Mucosa of stomach (tissue), 1 donor: ENCODE data around the gene PPIL6.

Experiments used
- H3K27me3 ChIP-seq: one replicate; pipeline ENCODE4 v1.7.0; 2013; ENCODE audit warnings: mild to moderate bottlenecking, low read length; ENCODE audit not compliant: control insufficient read depth, insufficient read depth
- H3K36me3 ChIP-seq: one replicate; pipeline ENCODE4 v1.7.0; 2013; ENCODE audit warnings: low read length; ENCODE audit not compliant: control insufficient read depth, insufficient read depth
- H3K4me1 ChIP-seq: one replicate; pipeline ENCODE4 v1.7.0; 2013; ENCODE audit warnings: mild to moderate bottlenecking, low read length; ENCODE audit not compliant: control insufficient read depth, insufficient read depth
- H3K4me3 ChIP-seq: one replicate; pipeline ENCODE4 v1.7.0; 2013; ENCODE audit warnings: low read length
- H3K9ac ChIP-seq: one replicate; pipeline ENCODE4 v1.7.0; 2013; ENCODE audit warnings: mild to moderate bottlenecking, low read length, moderate library complexity
- H3K9me3 ChIP-seq: one replicate; pipeline ENCODE4 v1.7.0; 2013; ENCODE audit warnings: mild to moderate bottlenecking, low read length, moderate library complexity; ENCODE audit not compliant: control insufficient read depth
- donor health status: Pancreatic carcinoma.

PPIL6 gene

GRCh38 chr6:109440331-109441068 is at the start of gene PPIL6, which contains the start of gene SMPD2:
Gene PPIL6, minus strand, starts transcription at chr6:109440628. Its CDS starts 38 bp downstream, at chr6:109440590.
Gene SMPD2, plus strand, starts transcription at chr6:109440724. Its CDS starts 398 bp downstream, at chr6:109441122.
- H3K9me3 ChIP-seq, result no peaks in the 10 kb centered on the region
- H3K9ac ChIP-seq, result peak within 1 kb of the TSS; percentile 81
- H3K27me3 ChIP-seq, result no peaks in the 10 kb centered on the region
- H3K36me3 ChIP-seq, result no peaks in the 10 kb centered on the region
- H3K4me3 ChIP-seq, result peak within 1 kb of the TSS; percentile 54
- peaks cover 11% of the 10 kb centered on the region for H3K4me1 ChIP-seq

- Histone ChIP-seq H3K27me3 (no peaks in the 10 kb centered on the region), H3K36me3 (no peaks in the 10 kb centered on the region), H3K4me1 (no peaks in the 10 kb centered on the region), H3K9me3 (no peaks in the 10 kb centered on the region), H3K9ac (no peak overlapping the region), H3K4me3 (no peak overlapping the region)
Observed at GRCh38 chr6:109488001-109488400, 47.6 kb upstream of the PPIL6 start.

GRCh38 chr6:109486068-109486467 is 45.6 kb upstream of the PPIL6 start:
- H3K36me3 ChIP-seq, result no peaks in the 10 kb centered on the region
- H3K27me3 ChIP-seq, result no peaks in the 10 kb centered on the region
- peaks cover 12% of the 10 kb centered on the region for H3K4me1 ChIP-seq
- no peak overlapping the region for H3K4me3 ChIP-seq
- H3K9me3 ChIP-seq, result no peaks in the 10 kb centered on the region
- no peak overlapping the region for H3K9ac ChIP-seq

DNA sequence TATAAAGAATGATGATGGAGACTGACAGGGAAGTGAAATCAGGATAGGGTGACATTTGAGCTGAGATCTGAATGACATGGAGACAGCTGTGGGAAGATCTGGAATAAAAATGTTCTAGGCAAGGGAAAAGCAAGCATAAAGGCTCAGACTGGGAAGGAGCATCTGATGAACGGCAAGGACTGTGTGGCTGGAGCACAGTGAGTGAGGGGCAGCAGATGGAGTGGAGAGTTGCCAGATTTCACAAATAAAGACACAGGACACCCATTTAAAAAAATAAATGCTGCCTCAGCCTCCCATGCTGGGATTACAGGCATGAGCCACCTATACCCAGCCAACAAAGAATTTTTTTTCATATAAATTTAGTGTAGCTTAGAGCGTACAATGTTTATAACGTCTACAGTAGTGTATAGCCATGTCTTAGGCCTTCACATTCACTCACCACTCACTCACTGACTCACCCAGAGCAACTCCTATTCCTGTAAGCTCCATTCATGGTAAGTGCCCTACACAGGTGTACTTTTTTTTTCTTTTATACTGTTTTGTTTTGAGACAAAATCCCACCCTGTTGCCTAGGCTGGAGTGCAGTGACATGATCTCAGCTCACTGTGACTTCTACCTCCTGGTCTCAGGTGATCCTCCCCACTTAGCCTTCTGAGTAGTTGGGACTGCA is 45.0 kb upstream of the PPIL6 start:
- H3K9me3 ChIP-seq, result no peaks in the 10 kb centered on the region

GRCh38 chr6:109484122-109484521 is 43.7 kb upstream of the PPIL6 start:
- Histone ChIP-seq H3K9ac (no peak overlapping the region), H3K4me1 (peaks cover 25% of the 10 kb centered on the region), H3K4me3 (no peak overlapping the region), H3K27me3 (no peaks in the 10 kb centered on the region), H3K9me3 (no peaks in the 10 kb centered on the region), H3K36me3 (no peaks in the 10 kb centered on the region)

More for the DNA sequence above, 45.0 kb upstream of the PPIL6 start:
- Histone ChIP-seq H3K9ac (no peak overlapping the region), H3K27me3 (no peaks in the 10 kb centered on the region), H3K4me1 (peaks cover 19% of the 10 kb centered on the region), H3K4me3 (no peak overlapping the region), H3K36me3 (no peaks in the 10 kb centered on the region)

- Histone ChIP-seq H3K27me3 (no peaks in the 10 kb centered on the region), H3K9ac (no peak overlapping the region), H3K4me3 (no peak overlapping the region), H3K9me3 (no peaks in the 10 kb centered on the region), H3K36me3 (no peaks in the 10 kb centered on the region), H3K4me1 (peaks cover 27% of the 10 kb centered on the region)
Observed at GRCh38 chr6:109483735-109484057, 43.3 kb upstream of the PPIL6 start.

- peak within 1 kb of the TSS; percentile 54 for H3K9ac ChIP-seq
- peak within 1 kb of the TSS; percentile 48 for H3K4me3 ChIP-seq
- H3K27me3 ChIP-seq, result no peaks in the 10 kb centered on the region
- H3K36me3 ChIP-seq, result no peaks in the 10 kb centered on the region
- peaks cover 32% of the 10 kb centered on the region for H3K4me1 ChIP-seq
- no peaks in the 10 kb centered on the region for H3K9me3 ChIP-seq
Observed at GRCh38 chr6:109482905-109483734, 42.7 kb upstream of the PPIL6 start, which contains the start of gene ZBTB24. Gene ZBTB24, minus strand, starts transcription at chr6:109483219. Its CDS starts 1,193 bp downstream, at chr6:109482026.

- Histone ChIP-seq H3K9me3 (no peaks in the 10 kb centered on the region), H3K27me3 (no peaks in the 10 kb centered on the region), H3K36me3 (no peaks in the 10 kb centered on the region), H3K4me1 (peaks cover 39% of the 10 kb centered on the region), H3K4me3 (no peak overlapping the region), H3K9ac (no peak overlapping the region)
Observed at GRCh38 chr6:109480993-109481480, 40.6 kb upstream of the PPIL6 start.

DNA sequence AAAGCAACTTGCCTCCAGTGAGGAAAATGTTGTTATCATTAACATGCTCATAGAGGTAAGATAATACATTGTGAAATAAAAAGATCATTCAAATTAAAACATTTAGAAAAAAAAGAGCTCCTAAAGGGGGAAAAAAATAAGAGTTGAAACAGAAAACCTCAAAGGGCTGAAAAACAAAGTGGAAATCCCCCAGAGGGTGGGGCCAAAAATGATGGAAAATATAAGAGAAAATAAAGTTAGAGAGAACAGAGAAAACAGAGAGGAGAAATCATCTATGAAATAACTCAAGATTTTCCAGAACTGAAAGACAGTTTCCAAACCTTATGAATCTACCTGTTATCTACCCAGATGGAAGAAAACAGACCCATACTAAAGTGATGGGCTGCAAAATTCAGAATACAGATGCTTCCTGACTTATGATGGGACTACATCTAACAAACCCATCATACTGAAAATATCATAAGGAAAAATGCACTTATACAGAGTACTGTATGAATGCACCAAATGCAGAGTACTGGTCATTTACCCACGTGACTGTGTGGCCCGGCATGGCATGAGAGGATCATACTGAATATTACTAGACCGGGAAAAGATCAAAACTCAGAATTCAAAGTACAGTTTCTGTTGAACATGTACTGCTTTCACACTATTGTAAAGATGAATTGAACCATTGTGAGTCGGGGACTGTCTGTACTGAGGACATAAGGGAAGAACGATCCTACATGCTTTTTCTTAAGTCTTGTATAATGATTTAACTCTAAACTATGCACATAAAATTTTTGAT is 38.6 kb upstream of the PPIL6 start:
- Histone ChIP-seq H3K9ac (peak overlapping the region; percentile 22), H3K36me3 (no peaks in the 10 kb centered on the region), H3K9me3 (no peaks in the 10 kb centered on the region), H3K27me3 (no peaks in the 10 kb centered on the region), H3K4me3 (no peak overlapping the region), H3K4me1 (peaks cover 39% of the 10 kb centered on the region)

DNA sequence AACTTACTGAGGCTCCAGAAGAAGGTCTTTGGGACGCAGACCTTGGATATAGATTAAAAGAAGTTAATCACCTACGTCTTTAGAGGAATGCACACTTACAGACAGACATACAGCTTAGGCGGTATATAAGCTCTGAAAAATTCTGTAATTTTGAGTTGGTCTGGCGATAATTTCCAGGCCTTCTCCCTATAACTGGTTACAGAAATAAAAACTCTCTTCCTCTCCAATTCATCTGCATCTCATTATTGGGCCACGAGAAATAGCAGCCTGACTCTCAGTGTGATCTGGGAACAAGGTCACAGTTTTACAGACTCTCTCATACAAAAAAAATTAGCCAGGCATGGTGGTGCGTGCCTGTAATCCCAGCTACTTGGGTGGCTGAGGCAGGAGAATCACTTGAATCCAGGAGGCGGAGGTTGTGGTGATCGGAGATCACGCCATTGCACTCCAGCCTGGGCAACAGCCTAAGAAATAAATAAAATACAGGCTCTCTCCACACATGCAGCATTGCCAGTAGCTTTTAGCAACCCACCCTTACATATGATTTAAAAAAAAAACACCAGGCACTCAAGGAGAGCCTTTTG is 37.9 kb upstream of the PPIL6 start:
- H3K9me3 ChIP-seq, result no peaks in the 10 kb centered on the region
- no peak overlapping the region for H3K4me3 ChIP-seq
- H3K27me3 ChIP-seq, result no peaks in the 10 kb centered on the region
- H3K36me3 ChIP-seq, result no peaks in the 10 kb centered on the region
- peaks cover 39% of the 10 kb centered on the region for H3K4me1 ChIP-seq
- no peak overlapping the region for H3K9ac ChIP-seq

- Histone ChIP-seq H3K9me3 (no peaks in the 10 kb centered on the region), H3K9ac (no peak overlapping the region), H3K4me1 (peaks cover 39% of the 10 kb centered on the region), H3K27me3 (no peaks in the 10 kb centered on the region), H3K4me3 (no peak overlapping the region), H3K36me3 (peaks cover under 1% of the 10 kb centered on the region)
Observed at GRCh38 chr6:109477725-109478124, 37.3 kb upstream of the PPIL6 start.
